Mesenchymal stem cell (in vitro differentiated cells and primary cell): ENCODE results near the gene DNAH10.

Experiments
- DNase-seq: peaks from one replicate; pipeline ENCODE4 v3.0.0-alpha.2; 2013
- H2AFZ ChIP-seq: one replicate; pipeline ENCODE4 v1.6.1; 2013; ENCODE audit warnings: low read depth, mild to moderate bottlenecking, control low read depth, inconsistent platforms, low read length, moderate library complexity
- H2AK5ac ChIP-seq: 2 replicates; pipeline ENCODE4 v1.6.1; 2013; ENCODE audit warnings: low read length, moderate library complexity, mild to moderate bottlenecking, inconsistent platforms; ENCODE audit not compliant: severe bottlenecking
- H2BK120ac ChIP-seq: one replicate; pipeline ENCODE4 v1.6.1; 2013; ENCODE audit warnings: low read depth, mild to moderate bottlenecking, inconsistent platforms, low read length, moderate library complexity
- H2BK12ac ChIP-seq, 2 experiments: one replicate each; pipeline ENCODE4 v1.6.1; 2013; ENCODE audit warnings: inconsistent platforms in 2 of 2, low read length in 2 of 2, mild to moderate bottlenecking in 2 of 2, moderate library complexity in 2 of 2, control low read depth in 1 of 2
- H2BK15ac ChIP-seq: one replicate; pipeline ENCODE4 v1.6.1; 2013; ENCODE audit warnings: mild to moderate bottlenecking, low read depth, inconsistent platforms; ENCODE audit not compliant: poor library complexity, severe bottlenecking
- H2BK5ac ChIP-seq: 2 replicates; pipeline ENCODE4 v1.6.1; 2013; ENCODE audit warnings: low read depth, mild to moderate bottlenecking, low read length, control low read depth, inconsistent platforms; ENCODE audit not compliant: poor library complexity, severe bottlenecking
- H3K14ac ChIP-seq, 2 experiments: one replicate each; pipeline ENCODE4 v1.6.1; 2013; ENCODE audit warnings: inconsistent platforms in 2 of 2, low read length in 2 of 2, control low read depth in 1 of 2, mild to moderate bottlenecking in 1 of 2, moderate library complexity in 1 of 2
- H3K18ac ChIP-seq, 2 experiments: one replicate each; pipeline ENCODE4 v1.6.1; 2013; ENCODE audit warnings: inconsistent platforms in 2 of 2, low read length in 2 of 2, control low read depth in 1 of 2, low read depth in 1 of 2, mild to moderate bottlenecking in 1 of 2
- H3K23ac ChIP-seq, 2 experiments: one replicate each; pipeline ENCODE4 v1.6.1; 2013; ENCODE audit warnings: inconsistent platforms in 2 of 2, low read length in 2 of 2, mild to moderate bottlenecking in 2 of 2, moderate library complexity in 2 of 2, control low read depth in 1 of 2
- H3K27ac ChIP-seq: 2 replicates; pipeline ENCODE4 v1.5.1; 2013; ENCODE audit warnings: mild to moderate bottlenecking, moderate library complexity, low read length, control low read depth, inconsistent platforms; ENCODE audit not compliant: poor library complexity, severe bottlenecking
- H3K27me3 ChIP-seq, 2 experiments: 2 replicates each; pipeline versions ENCODE4 v1.6.1 to v1.7.0; 2013; ENCODE audit warnings: low read length in 2 of 2, mild to moderate bottlenecking in 2 of 2, moderate library complexity in 2 of 2, control low read depth in 1 of 2, inconsistent platforms in 1 of 2; ENCODE audit not compliant: control insufficient read depth in 1 of 2, insufficient read depth in 1 of 2
- H3K36me3 ChIP-seq, 2 experiments: 2 replicates each; pipeline versions ENCODE4 v1.6.1 to v1.7.0; 2013; ENCODE audit warnings: low read length in 2 of 2, control low read depth in 1 of 2, inconsistent platforms in 1 of 2, low read depth in 1 of 2, mild to moderate bottlenecking in 1 of 2; ENCODE audit not compliant: insufficient read depth in 2 of 2, control insufficient read depth in 1 of 2
- H3K4ac ChIP-seq, 2 experiments: one replicate each; pipeline ENCODE4 v1.6.1; 2013; ENCODE audit warnings: inconsistent platforms in 2 of 2, low read length in 2 of 2, mild to moderate bottlenecking in 2 of 2, moderate library complexity in 2 of 2, control low read depth in 1 of 2, low read depth in 1 of 2
- H3K4me1 ChIP-seq: 2 replicates; pipeline ENCODE4 v1.6.1; 2013; ENCODE audit warnings: low read depth, low read length, control low read depth; ENCODE audit not compliant: control insufficient read depth, insufficient read depth
- H3K4me2 ChIP-seq: 2 replicates; pipeline ENCODE4 v1.6.1; 2013; ENCODE audit warnings: low read length, mild to moderate bottlenecking, inconsistent platforms; ENCODE audit not compliant: poor library complexity, severe bottlenecking
- H3K4me3 ChIP-seq, 2 experiments: 2 replicates each; pipeline versions ENCODE4 v1.5.1 to v1.7.0; 2013; ENCODE audit warnings: low read length in 2 of 2, mild to moderate bottlenecking in 2 of 2, control low read depth in 1 of 2, low read depth in 1 of 2; ENCODE audit not compliant: insufficient read depth in 1 of 2
- H3K79me1 ChIP-seq: replicated peaks from 2 replicates; pipeline ENCODE4 v1.6.1; 2013; ENCODE audit warnings: mild to moderate bottlenecking, control low read depth, low read length, inconsistent platforms; ENCODE audit not compliant: poor library complexity, severe bottlenecking
- H3K9ac ChIP-seq: 2 replicates; pipeline ENCODE4 v1.7.0; 2013; ENCODE audit warnings: mild to moderate bottlenecking, low read length, moderate library complexity
- H3K9me3 ChIP-seq: 2 replicates; pipeline ENCODE4 v1.7.0; 2013; ENCODE audit warnings: mild to moderate bottlenecking, low read length; ENCODE audit not compliant: control insufficient read depth
- H4K8ac ChIP-seq: one replicate; pipeline ENCODE4 v1.6.1; 2013; ENCODE audit warnings: inconsistent platforms, mild to moderate bottlenecking, low read length, moderate library complexity
- H4K91ac ChIP-seq: one replicate; pipeline ENCODE4 v1.6.1; 2013; ENCODE audit warnings: mild to moderate bottlenecking, low read length, inconsistent platforms
- WGBS: methylation state at CpG from one replicate; pipeline ENCODE4 v1.1.7; 2013; ENCODE audit warnings: mixed read lengths; 5-methylcytosine and 5-hydroxymethylcytosine counted together

Gene DNAH10

DNA sequence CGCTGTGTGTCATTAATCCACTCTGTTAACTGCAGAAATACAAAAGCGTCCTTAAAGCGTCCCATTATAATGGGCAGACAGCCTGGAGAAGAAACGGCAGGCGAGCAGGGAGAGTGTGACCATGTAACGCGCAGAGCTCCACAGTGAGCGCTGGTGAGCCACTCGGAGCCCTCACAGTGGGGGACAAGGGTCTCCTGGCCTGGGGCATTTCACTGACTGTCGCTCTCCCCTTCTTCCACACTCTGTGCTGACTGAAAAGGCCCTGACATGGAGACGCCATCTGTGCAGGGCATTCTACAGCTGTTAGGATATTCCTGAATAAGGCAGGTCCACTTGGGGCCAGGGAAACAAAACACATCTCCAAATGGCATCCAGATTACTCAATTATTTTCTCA lies 186.3 kb downstream of the DNAH10 start:
- 95% methylated on average over 11 of the region's 11 CpGs for WGBS
- H3K27me3 ChIP-seq: no peaks in the 10 kb centered on the region
- no peak overlapping the region for H2BK15ac ChIP-seq
- no peak overlapping the region for H2BK120ac ChIP-seq
- H3K36me3 ChIP-seq: peaks cover 23 to 29% of the 10 kb centered on the region in 2 experiments
- H2AK5ac ChIP-seq: no peak overlapping the region
- peaks cover 39% of the 10 kb centered on the region for H3K79me1 ChIP-seq
- no peak for DNase-seq
- H3K9me3 ChIP-seq: no peaks in the 10 kb centered on the region
- H3K4me2 ChIP-seq: no peak overlapping the region
- no peak overlapping the region for H4K8ac ChIP-seq
- H4K91ac ChIP-seq: no peak overlapping the region
- peaks cover 12% of the 10 kb centered on the region for H3K4me1 ChIP-seq
- H3K4ac ChIP-seq: no peak overlapping the region
- H3K9ac ChIP-seq: no peak overlapping the region
- H2BK12ac ChIP-seq: no peak overlapping the region
- no peak overlapping the region for H2BK5ac ChIP-seq
- no peak overlapping the region for H3K18ac ChIP-seq
- H3K4me3 ChIP-seq: no peak overlapping the region
- no peak overlapping the region for H3K14ac ChIP-seq
- no peak overlapping the region for H2AFZ ChIP-seq
- H3K23ac ChIP-seq: no peak overlapping the region
- H3K27ac ChIP-seq: no peak overlapping the region

DNA sequence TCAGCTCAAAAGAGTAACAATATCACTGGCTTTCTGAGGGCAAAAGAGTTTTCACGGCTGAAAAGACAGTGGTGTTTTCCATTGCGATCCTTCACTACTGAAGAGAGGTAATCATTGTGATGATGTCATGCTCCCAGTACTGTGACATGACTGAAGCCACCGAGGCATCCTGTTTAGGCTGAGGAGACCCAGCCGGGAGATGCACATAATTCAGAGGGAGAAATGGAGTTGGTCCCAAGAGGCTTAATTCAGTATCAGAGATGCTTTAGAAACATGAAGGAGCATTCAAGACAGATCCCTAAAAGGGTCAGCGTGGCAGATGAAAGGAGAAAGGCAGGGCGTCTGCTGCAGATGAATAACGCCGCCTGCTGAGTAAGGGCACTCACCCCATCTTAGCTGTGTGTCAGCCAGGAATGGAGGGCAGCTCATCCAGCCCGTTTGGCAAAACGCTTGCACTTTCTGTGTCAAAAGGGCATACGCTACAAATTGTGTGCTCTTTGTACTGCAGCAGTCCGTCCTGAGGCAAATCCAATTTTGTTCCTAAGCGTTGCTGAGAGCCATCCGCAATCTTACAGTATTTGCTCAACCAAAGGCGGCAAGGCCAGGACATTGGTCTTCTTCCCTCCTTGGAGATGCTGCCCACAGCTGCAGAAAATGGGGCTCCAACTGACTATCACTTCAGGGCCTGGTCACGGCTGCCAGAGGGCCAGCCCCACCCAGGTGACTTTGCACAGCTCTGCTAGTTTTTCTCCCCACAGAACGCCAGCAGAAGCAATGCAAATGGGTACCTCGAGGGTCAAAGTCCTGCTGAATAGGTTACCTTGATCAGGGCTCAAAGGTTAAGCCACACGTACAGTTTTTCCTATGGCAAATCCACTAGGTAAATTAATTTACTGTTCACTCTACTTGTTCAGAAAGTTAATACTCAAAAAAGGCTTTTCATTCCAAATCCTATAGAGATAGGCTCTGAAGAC lies 187.0 kb downstream of the DNAH10 start:
- H3K27ac ChIP-seq: no peak overlapping the region
- no peak overlapping the region for H2BK5ac ChIP-seq
- H3K18ac ChIP-seq: no peak overlapping the region
- H2BK15ac ChIP-seq: no peak overlapping the region
- H4K8ac ChIP-seq: no peak overlapping the region
- no peak overlapping the region for H3K9ac ChIP-seq
- no peaks in the 10 kb centered on the region for H3K27me3 ChIP-seq
- H3K23ac ChIP-seq: no peak overlapping the region
- no peak overlapping the region for H3K4me3 ChIP-seq
- H3K14ac ChIP-seq: peak overlapping the region in 1 of 2 experiments; percentile 74
- no peak overlapping the region for H2AFZ ChIP-seq
- no peak overlapping the region for H2BK120ac ChIP-seq
- no peak for DNase-seq
- no peak overlapping the region for H4K91ac ChIP-seq
- WGBS: 84% methylated on average over 19 of the region's 19 CpGs
- peaks cover 9% of the 10 kb centered on the region for H3K4me1 ChIP-seq
- no peaks in the 10 kb centered on the region for H3K9me3 ChIP-seq
- H3K36me3 ChIP-seq: peaks cover 18 to 23% of the 10 kb centered on the region in 2 experiments
- no peak overlapping the region for H3K4me2 ChIP-seq
- no peak overlapping the region for H2AK5ac ChIP-seq
- no peak overlapping the region for H2BK12ac ChIP-seq
- H3K4ac ChIP-seq: no peak overlapping the region
- peaks cover 34% of the 10 kb centered on the region for H3K79me1 ChIP-seq

DNA sequence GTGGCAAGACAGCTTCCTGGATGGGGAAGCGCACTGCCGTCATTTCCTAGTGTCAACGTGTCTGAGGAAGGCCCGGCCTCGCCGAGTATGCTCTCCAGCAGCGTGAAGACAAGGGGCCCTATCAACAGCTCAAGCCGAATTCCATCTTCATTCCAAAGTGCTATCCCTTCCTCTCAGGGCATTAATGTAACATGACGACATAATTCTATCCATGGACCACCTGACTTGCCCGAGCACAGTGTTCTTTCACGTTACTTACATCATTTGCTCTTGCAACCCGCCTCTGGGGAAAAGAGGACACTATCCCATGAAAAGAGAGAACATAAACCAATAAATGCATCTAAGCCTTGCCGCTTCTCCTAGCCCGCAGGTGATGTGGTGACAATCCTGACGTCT lies 187.7 kb downstream of the DNAH10 start:
- H3K36me3 ChIP-seq: peaks cover 15 to 16% of the 10 kb centered on the region in 2 experiments
- H4K91ac ChIP-seq: no peak overlapping the region
- no peak overlapping the region for H3K23ac ChIP-seq
- H3K4me1 ChIP-seq: peaks cover 9% of the 10 kb centered on the region
- no peak overlapping the region for H2BK5ac ChIP-seq
- H3K27me3 ChIP-seq: no peaks in the 10 kb centered on the region
- H3K4me2 ChIP-seq: no peak overlapping the region
- H2BK12ac ChIP-seq: no peak overlapping the region
- peaks cover 32% of the 10 kb centered on the region for H3K79me1 ChIP-seq
- DNase-seq: no peak
- no peak overlapping the region for H3K14ac ChIP-seq
- no peak overlapping the region for H2AK5ac ChIP-seq
- H2AFZ ChIP-seq: no peak overlapping the region
- 92% methylated on average over 15 of the region's 15 CpGs for WGBS
- no peak overlapping the region for H2BK120ac ChIP-seq
- no peak overlapping the region for H4K8ac ChIP-seq
- no peak overlapping the region for H3K18ac ChIP-seq
- no peak overlapping the region for H3K27ac ChIP-seq
- no peak overlapping the region for H3K4me3 ChIP-seq
- H3K9ac ChIP-seq: no peak overlapping the region
- H3K9me3 ChIP-seq: no peaks in the 10 kb centered on the region
- no peak overlapping the region for H3K4ac ChIP-seq
- no peak overlapping the region for H2BK15ac ChIP-seq

GRCh38 chr12:123950476-123951349 lies 188.6 kb downstream of the DNAH10 start:
- no peak for DNase-seq
- Histone ChIP-seq H3K4ac (no peak overlapping the region), H3K79me1 (peaks cover 29% of the 10 kb centered on the region), H2BK5ac (no peak overlapping the region), H3K9ac (no peak overlapping the region), H3K4me3 (no peak overlapping the region), H3K4me2 (no peak overlapping the region), H3K27ac (no peak overlapping the region), H4K91ac (peak overlapping the region; percentile 82), H4K8ac (peak overlapping the region; percentile 14), H3K27me3 (no peaks in the 10 kb centered on the region), H2AK5ac (no peak overlapping the region), H2BK120ac (no peak overlapping the region), H3K23ac (no peak overlapping the region), H2AFZ (no peak overlapping the region), H3K9me3 (no peaks in the 10 kb centered on the region), H3K4me1 (peaks cover 9% of the 10 kb centered on the region), H2BK12ac (no peak overlapping the region), H3K36me3 (peaks cover 7 to 8% of the 10 kb centered on the region in 2 experiments), H3K18ac (peak overlapping the region in 1 of 2 experiments; percentile 30), H2BK15ac (peak overlapping the region; percentile 54), H3K14ac (no peak overlapping the region)
- 93% methylated on average over 15 of the region's 15 CpGs for WGBS
